Activated CD4-positive, alpha-beta memory T cell treated with anti-CD3 and anti-CD28 coated beads for 36 hours (primary cell): ENCODE data around the gene CHRM3. TPM values are rescaled to one million over a fixed set of nuclear protein-coding genes. Genes with fewer than 3 reads are reported as not detected.
"Not testable (repeated sequence)": the region's sequence is repeated elsewhere in the genome, so short reads cannot be mapped to it uniquely, and the experiment has no call there.

ENCODE experiments used
- CTCF ChIA-PET: fragments of 350-600 bp; sonication (Branson Sonifier 250); formaldehyde crosslinking; loops from one replicate; lab custom pipeline; 2021; ENCODE audit warnings: antibody characterized with exemption, inconsistent platforms; lab: Charles Lee
- POLR2A ChIA-PET: fragments of 350-600 bp; sonication (Branson Sonifier 250); formaldehyde crosslinking; loops from one replicate; lab custom pipeline; 2021; ENCODE audit warnings: antibody characterized with exemption; lab: Charles Lee
- DNase-seq: peaks from one replicate; pipeline ENCODE4 v3.0.0-alpha.2; 2020
- H3K27ac Mint-ChIP-seq: one replicate; pipeline ENCODE4 v1.8.0; 2021; ENCODE audit warnings: mixed read lengths
- H3K27me3 Mint-ChIP-seq: one replicate; pipeline ENCODE4 v1.8.0; 2021; ENCODE audit warnings: mixed read lengths
- H3K36me3 Mint-ChIP-seq: one replicate; pipeline ENCODE4 v1.8.0; 2021; ENCODE audit warnings: mixed read lengths
- H3K4me1 Mint-ChIP-seq: one replicate; pipeline ENCODE4 v1.8.0; 2021; ENCODE audit warnings: low read depth, mixed read lengths
- H3K4me3 Mint-ChIP-seq: one replicate; pipeline ENCODE4 v1.8.0; 2021; ENCODE audit warnings: mild to moderate bottlenecking, mixed read lengths
- H3K9me3 Mint-ChIP-seq: one replicate; pipeline ENCODE4 v1.8.0; 2021; ENCODE audit warnings: mixed read lengths
- intact Hi-C: fragments of 100-400 bp; cut with micrococcal nuclease; formaldehyde crosslinking; loops from one replicate; pipeline ENCODE4 v1.15.1; 2023
- total RNA-seq, 2 experiments: library from RNA; stranded (reverse); gene quantifications; one replicate each; pipeline ENCODE4 v1.2.3, GENCODE V29; 2021

Gene CHRM3
- total RNA-seq, 2 experiments from 2014 or later = 0.26 TPM; not detected in 1

DNA sequence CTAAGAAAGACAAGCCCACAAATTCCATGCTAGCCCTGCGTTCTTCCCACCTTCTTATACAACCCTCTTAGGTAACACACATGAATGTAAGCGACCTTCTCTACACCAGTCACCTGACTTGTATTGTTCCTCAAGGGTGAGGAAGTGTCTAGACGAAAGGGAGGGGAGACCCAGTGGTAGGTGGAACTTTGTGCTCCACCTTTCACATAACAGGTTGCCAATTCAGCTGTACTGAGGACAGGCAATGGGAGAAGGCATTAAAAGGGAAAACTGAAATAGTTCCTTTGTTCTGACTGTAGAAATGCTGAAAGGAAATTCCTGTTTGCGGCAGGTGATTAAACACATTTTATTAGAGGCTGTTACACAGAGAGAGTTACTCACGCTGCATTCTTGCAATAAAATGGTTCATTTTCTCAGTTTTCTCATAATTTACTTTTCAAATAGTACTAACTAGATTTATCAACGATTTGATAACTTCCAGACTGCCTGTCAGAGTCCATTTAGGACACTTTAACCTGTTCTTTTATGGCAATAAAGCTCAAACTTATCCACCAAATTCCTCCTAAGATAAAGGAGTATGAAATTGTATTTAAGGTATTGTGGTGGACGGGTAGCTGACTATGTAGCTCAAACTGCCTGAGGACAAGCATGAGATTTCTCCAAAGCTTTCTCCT is 17.8 kb upstream of the CHRM3 start:
- no peak overlapping the region for H3K27ac Mint-ChIP-seq
- H3K9me3 Mint-ChIP-seq = no peaks in the 10 kb centered on the region
- H3K36me3 Mint-ChIP-seq = no peaks in the 10 kb centered on the region
- POLR2A ChIA-PET = no interaction called here
- H3K27me3 Mint-ChIP-seq = peaks cover 11% of the 10 kb centered on the region
- H3K4me3 Mint-ChIP-seq = no peak overlapping the region
- CTCF ChIA-PET = no interaction called here
- intact Hi-C loops = no loop called here
- no peak for DNase-seq
- no peaks in the 10 kb centered on the region for H3K4me1 Mint-ChIP-seq

DNA sequence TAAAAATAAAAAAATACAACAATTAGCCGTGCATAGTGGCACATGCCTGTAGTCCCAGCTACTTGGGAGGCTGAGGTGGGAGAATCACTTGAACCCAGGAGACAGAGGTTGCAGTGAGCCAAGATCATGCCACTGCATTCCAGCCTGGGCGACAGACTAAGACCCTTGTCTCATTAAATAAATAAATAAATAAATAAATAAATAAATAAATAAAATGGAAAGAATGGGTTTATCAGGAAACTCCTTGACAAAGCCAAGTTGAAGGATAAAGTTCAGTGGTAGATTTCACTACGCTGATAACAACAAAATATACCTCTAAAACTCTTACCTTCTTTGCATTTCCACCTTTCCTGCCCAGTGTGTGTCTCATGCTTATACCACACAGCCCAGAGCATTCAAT is 15.5 kb upstream of the CHRM3 start:
- H3K27ac Mint-ChIP-seq, H3K36me3 Mint-ChIP-seq, DNase-seq, H3K9me3 Mint-ChIP-seq, POLR2A ChIA-PET, CTCF ChIA-PET, H3K4me3 Mint-ChIP-seq, H3K4me1 Mint-ChIP-seq, intact Hi-C loops: not testable (repeated sequence)
- H3K27me3 Mint-ChIP-seq = peaks cover 11% of the 10 kb centered on the region

GRCh38 chr1:239382666-239383065 is 3.7 kb upstream of the CHRM3 start:
- Mint-ChIP-seq H3K9me3 (no peaks in the 10 kb centered on the region), H3K27ac (no peak overlapping the region), H3K4me3 (no peak overlapping the region), H3K4me1 (peaks cover 14% of the 10 kb centered on the region), H3K27me3 (peaks cover 34% of the 10 kb centered on the region), H3K36me3 (no peaks in the 10 kb centered on the region)
- DNase-seq = no peak
- POLR2A ChIA-PET = no interaction called here
- CTCF ChIA-PET = no interaction called here
- intact Hi-C loops = no loop called here

GRCh38 chr1:239383714-239384113 is 2.7 kb upstream of the CHRM3 start:
- POLR2A ChIA-PET = no interaction called here
- DNase-seq = no peak
- Mint-ChIP-seq H3K27ac (no peak overlapping the region), H3K9me3 (no peaks in the 10 kb centered on the region), H3K27me3 (peaks cover 45% of the 10 kb centered on the region), H3K4me3 (no peak overlapping the region), H3K4me1 (peaks cover 22% of the 10 kb centered on the region), H3K36me3 (no peaks in the 10 kb centered on the region)
- intact Hi-C loops = no loop called here
- CTCF ChIA-PET = no interaction called here

DNA sequence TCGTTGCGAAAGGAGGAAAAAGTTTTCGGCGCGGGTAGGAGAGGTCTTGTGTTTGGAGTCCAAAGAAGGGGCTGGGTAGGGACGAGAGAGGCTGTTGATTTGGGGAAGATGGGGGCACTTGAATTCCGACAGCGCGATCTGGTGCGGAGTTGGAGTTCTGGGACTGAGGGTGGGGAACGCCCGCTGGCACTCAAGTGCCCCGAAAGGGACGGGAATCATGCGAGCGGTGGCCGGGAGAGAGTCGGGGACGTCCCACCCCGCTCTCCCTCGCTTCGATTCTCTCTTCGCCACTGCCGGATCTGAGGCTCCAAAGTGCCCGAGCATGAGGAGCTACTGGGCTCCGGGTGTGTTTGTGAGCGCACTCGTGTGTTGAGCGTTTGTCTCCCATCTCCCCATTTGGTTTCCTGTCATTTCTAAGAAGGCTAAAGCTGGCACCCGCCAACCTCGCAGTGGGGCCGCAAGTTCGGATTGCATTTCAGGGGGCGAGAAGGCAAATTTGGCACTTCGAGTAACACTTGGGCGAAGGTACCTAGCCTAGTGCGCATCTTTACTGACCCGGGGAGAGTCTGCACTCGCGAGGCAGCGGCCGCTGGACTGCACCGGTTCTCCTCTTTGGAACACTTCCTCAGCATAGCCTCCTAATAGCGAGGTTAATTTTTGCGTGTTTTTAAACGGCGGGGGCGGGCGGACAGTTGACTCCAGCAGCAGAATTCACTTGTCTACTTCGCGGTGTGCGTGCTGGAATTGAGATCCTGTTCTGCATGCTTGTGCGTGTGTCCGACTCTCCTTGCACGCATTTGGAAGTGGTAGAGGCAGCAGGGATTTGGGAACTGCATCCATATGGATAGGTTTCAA is 1.2 kb downstream of the CHRM3 start:
- intact Hi-C loops = no loop called here
- Mint-ChIP-seq H3K4me3 (peak overlapping the region; percentile 62), H3K4me1 (peaks cover 27% of the 10 kb centered on the region), H3K9me3 (no peaks in the 10 kb centered on the region), H3K36me3 (no peaks in the 10 kb centered on the region), H3K27me3 (peaks cover 54% of the 10 kb centered on the region), H3K27ac (no peak overlapping the region)
- POLR2A ChIA-PET = no interaction called here
- CTCF ChIA-PET = no interaction called here
- peak; percentile 11 for DNase-seq

DNA sequence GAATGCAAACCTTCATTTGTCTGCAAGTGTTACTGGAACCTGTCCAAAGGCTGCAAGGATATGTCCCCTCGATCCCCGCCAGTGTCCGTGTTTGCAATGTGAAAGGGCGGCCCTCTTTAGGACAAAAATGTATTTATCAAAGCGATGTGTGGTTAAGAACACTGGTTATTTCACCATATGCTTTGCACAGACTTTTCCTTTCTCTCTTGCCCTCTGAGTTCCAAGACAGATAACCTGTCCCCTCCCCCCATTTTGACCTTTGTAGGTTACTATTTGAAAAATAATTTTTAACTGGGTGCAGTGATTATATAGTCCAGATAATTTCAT is 1.8 kb downstream of the CHRM3 start:
- intact Hi-C loops = no loop called here

DNA sequence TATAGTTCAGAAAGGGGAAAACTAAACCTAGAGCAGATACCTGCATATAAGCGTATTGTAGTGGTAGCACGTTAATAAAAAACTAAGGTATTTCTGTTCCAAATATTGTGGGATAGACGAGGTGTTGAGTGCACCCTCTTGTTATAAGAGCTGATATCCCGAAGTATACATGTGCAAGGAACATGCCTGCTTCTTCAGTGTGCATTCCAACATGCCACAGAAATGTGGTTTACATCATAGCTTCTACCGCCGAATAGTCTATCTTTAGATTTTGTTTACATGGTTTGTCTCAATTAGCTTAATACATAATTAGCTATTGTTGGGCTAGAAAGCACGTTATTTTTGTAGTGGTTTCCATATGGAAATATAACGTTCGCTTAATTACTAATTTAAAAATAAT is 2.2 kb downstream of the CHRM3 start:
- intact Hi-C loops = no loop called here
- H3K4me3 Mint-ChIP-seq = no peak overlapping the region

More for the DNA sequence above, 1.8 kb downstream of the CHRM3 start:
- CTCF ChIA-PET = no interaction called here
- H3K9me3 Mint-ChIP-seq = no peaks in the 10 kb centered on the region
- H3K27me3 Mint-ChIP-seq = peaks cover 53% of the 10 kb centered on the region
- peak overlapping the region; percentile 62 for H3K4me3 Mint-ChIP-seq
- H3K4me1 Mint-ChIP-seq = peaks cover 27% of the 10 kb centered on the region
- DNase-seq = no peak
- POLR2A ChIA-PET = no interaction called here
- H3K27ac Mint-ChIP-seq = no peak overlapping the region
- no peaks in the 10 kb centered on the region for H3K36me3 Mint-ChIP-seq

GRCh38 chr1:239389703-239390102 is 3.3 kb downstream of the CHRM3 start:
- intact Hi-C loops = no loop called here
- Mint-ChIP-seq H3K27me3 (peaks cover 48% of the 10 kb centered on the region), H3K4me3 (no peak overlapping the region), H3K36me3 (no peaks in the 10 kb centered on the region), H3K27ac (no peak overlapping the region), H3K9me3 (no peaks in the 10 kb centered on the region), H3K4me1 (peaks cover 27% of the 10 kb centered on the region)
- POLR2A ChIA-PET = no interaction called here
- no peak for DNase-seq
- CTCF ChIA-PET = no interaction called here

More for the DNA sequence above, 2.2 kb downstream of the CHRM3 start:
- ChIA-PET POLR2A (no interaction called here), CTCF (no interaction called here)
- peaks cover 27% of the 10 kb centered on the region for H3K4me1 Mint-ChIP-seq
- H3K27me3 Mint-ChIP-seq = peaks cover 51% of the 10 kb centered on the region
- H3K9me3 Mint-ChIP-seq = no peaks in the 10 kb centered on the region
- H3K36me3 Mint-ChIP-seq = no peaks in the 10 kb centered on the region
- H3K27ac Mint-ChIP-seq = no peak overlapping the region
- DNase-seq = no peak

DNA sequence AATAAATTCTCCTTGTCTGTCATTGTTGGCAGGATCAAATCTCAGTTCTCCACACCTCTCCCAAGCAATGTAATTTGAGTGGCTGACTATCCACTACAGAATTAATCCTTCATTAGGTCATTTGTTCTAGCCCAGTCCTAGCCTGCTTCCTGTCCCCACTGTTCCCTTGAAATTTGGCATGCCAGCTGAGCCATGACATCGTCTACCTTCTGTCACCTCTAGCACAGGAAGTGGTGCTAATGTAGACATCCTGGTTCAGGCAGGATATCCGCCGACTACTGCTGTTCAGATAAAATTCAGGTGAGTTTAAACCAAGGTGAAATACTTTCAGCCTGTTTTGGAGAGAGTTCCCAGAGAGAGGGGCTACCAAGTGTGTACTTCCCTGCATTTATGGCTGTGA is 5.9 kb downstream of the CHRM3 start:
- CTCF ChIA-PET = no interaction called here
- POLR2A ChIA-PET = no interaction called here
- no peaks in the 10 kb centered on the region for H3K9me3 Mint-ChIP-seq

DNA sequence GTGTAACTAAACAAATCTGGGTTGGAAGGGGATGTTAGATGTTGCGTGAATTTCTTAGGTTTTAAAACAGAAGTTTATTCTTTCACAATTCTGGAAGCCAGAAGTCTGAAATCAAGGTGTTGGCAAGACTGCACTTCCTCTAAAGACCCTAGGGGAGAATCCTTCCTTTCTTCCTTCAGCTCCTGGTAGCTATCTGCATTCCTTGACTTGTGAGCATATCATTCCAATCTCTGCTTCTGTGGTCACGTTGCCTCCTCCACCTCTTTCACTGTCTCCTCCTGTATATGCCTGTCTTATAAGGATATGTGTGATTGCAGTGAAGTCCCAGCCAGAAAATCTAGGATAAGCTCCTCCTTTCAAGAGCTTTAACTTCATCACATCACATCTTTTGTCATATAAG is 7.7 kb downstream of the CHRM3 start:
- no peak for DNase-seq
- H3K27ac Mint-ChIP-seq = no peak overlapping the region
- H3K4me1 Mint-ChIP-seq = peaks cover 5% of the 10 kb centered on the region
- no peak overlapping the region for H3K4me3 Mint-ChIP-seq
- intact Hi-C loops = no loop called here
- no peaks in the 10 kb centered on the region for H3K36me3 Mint-ChIP-seq
- no peaks in the 10 kb centered on the region for H3K9me3 Mint-ChIP-seq
- peaks cover 18% of the 10 kb centered on the region for H3K27me3 Mint-ChIP-seq
- ChIA-PET CTCF (no interaction called here), POLR2A (no interaction called here)

More for the DNA sequence above, 5.9 kb downstream of the CHRM3 start:
- Mint-ChIP-seq H3K27ac (no peak overlapping the region), H3K36me3 (no peaks in the 10 kb centered on the region), H3K4me3 (no peak overlapping the region), H3K4me1 (peaks cover 17% of the 10 kb centered on the region), H3K27me3 (peaks cover 34% of the 10 kb centered on the region)
- intact Hi-C loops = no loop called here
- no peak for DNase-seq

- ChIA-PET POLR2A (no interaction called here), CTCF (interaction anchor here (0.7 kb wide), 1 partner anchor 484 kb away, joined by 3 read pairs; no protein-coding TSS in a partner anchor)
- Mint-ChIP-seq H3K36me3 (no peaks in the 10 kb centered on the region), H3K27me3 (no peaks in the 10 kb centered on the region), H3K27ac (no peak overlapping the region), H3K4me1 (no peaks in the 10 kb centered on the region), H3K4me3 (no peak overlapping the region), H3K9me3 (peaks cover 3% of the 10 kb centered on the region)
- intact Hi-C loops = loop anchor here (10.0 kb wide), 1 partner anchor 381 kb away; no protein-coding TSS in a partner anchor
- no peak for DNase-seq
Observed at GRCh38 chr1:239413916-239414315, 27.5 kb downstream of the CHRM3 start.

GRCh38 chr1:239417221-239417620 is 30.9 kb downstream of the CHRM3 start:
- H3K27me3 Mint-ChIP-seq = peaks cover 2% of the 10 kb centered on the region
- no peak overlapping the region for H3K27ac Mint-ChIP-seq
- peaks cover 2% of the 10 kb centered on the region for H3K9me3 Mint-ChIP-seq
- intact Hi-C loops = loop anchor here (10.0 kb wide), 1 partner anchor 378 kb away; no protein-coding TSS in a partner anchor
- H3K36me3 Mint-ChIP-seq = no peaks in the 10 kb centered on the region
- no peaks in the 10 kb centered on the region for H3K4me1 Mint-ChIP-seq
- POLR2A ChIA-PET = no interaction called here
- no peak overlapping the region for H3K4me3 Mint-ChIP-seq
- no peak for DNase-seq
- CTCF ChIA-PET = no interaction called here
